H1 (cell line): ENCODE measurements around the gene SEZ6. TPM values are rescaled to one million over a fixed set of nuclear protein-coding genes. Genes with fewer than 3 reads are reported as not detected.

Experiments
- EZH2 ChIP-seq: fragments of 200-600 bp; sonication (generic); IDR thresholded peaks from 2 replicates; pipeline ENCODE4 v1.7.1; 2012; ENCODE audit warnings: low read depth, mild to moderate bottlenecking, moderate library complexity, low read length, inconsistent platforms; ENCODE audit not compliant: severe bottlenecking
- polyA plus RNA-seq, 7 experiments: library from polyadenylated mRNA; depleted of rRNA in 3 of 7; stranded (reverse) in 5 of 7; unstranded in 2 of 7; fragments of >200 nt in 5 of 7; fragments of 200-250 nt in 2 of 7; gene quantifications; 1 replicate in 5 of 7; 2 replicates in 1 of 7; 4 replicates in 1 of 7; pipeline versions ENCODE4 v1.2.1 to v1.2.3, GENCODE V29; 2011 to 2013; ENCODE audit warnings: missing spikeins in 2 of 7, mixed read lengths in 2 of 7
- total RNA-seq: library from RNA; stranded (reverse); fragmentation: NEBNext Ultra II Directional; extraction: Animal tissue kit (Norgen Biotek cat#: 25700); gene quantifications from 2 replicates; pipeline ENCODE4 v1.2.1, GENCODE V29; 2021

The SEZ6 gene
- total and polyA plus RNA-seq, 2 of the 8 experiments (the other 6 are each of a cell fraction or from before 2014, with no cell fraction given), result 6.9 to 16.1 TPM

- no peak for TF ChIP-seq EZH2
Observed at GRCh38 chr17:29041571-29041970, 35.7 kb upstream of the SEZ6 start (continued).
